Brain pericyte (primary cell): Measurements from ENCODE around the gene SLC25A47.
"Not testable (repeated sequence)": the region's sequence is repeated elsewhere in the genome, so short reads cannot be mapped to it uniquely, and the experiment has no call there.

Experiments
- DNase-seq: peaks from one replicate; pipeline ENCODE4 v3.0.0-alpha.2; 2012; ENCODE audit warnings: low read depth, low spot score

The SLC25A47 gene

GRCh38 chr14:100327128-100327527, 4.0 kb downstream of the SLC25A47 start:
- DNase-seq = no peak

GRCh38 chr14:100328495-100329163, 5.5 kb downstream of the SLC25A47 start:
- no peak for DNase-seq

DNA sequence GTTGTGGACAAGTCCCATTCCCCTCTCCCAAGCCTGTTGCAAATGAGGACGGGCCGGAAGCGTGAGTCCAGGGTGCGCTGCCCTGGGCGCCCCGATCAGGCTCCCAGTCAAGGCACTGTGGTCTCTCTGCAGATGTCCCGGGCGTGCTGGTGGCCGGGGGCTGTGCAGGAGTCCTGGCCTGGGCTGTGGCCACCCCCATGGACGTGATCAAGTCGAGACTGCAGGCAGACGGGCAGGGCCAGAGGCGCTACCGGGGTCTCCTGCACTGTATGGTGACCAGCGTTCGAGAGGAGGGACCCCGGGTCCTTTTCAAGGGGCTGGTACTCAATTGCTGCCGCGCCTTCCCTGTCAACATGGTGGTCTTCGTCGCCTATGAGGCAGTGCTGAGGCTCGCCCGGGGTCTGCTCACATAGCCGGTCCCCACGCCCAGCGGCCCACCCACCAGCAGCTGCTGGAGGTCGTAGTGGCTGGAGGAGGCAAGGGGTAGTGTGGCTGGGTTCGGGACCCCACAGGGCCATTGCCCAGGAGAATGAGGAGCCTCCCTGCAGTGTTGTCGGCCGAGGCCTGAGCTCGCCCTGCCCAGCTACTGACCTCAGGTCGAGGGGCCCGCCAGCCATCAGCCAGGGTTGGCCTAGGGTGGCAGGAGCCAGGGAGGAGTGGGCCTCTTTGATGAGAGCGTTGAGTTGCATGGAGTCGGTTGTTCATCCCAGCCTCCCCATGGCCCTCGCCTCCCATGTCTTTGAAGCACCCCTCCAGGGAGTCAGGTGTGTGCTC, 6.3 kb downstream of the SLC25A47 start:
- DNase-seq = no peak

DNA sequence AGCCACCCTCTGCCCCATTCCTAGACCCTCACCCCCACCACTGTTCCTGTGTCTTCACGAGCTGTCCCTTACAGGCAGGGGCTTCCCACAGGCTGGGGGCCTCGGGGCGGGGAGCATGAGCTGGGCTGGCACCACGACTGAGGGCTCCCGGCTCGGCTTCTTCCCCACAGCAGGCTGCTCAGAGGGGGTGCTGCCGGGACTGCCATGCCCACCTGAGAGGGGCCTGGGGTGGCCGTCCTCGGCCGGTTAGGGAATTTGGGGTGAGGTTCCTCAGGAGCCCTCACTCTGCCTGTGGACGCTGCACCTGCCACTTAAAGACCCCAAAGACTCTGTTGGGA, 6.8 kb downstream of the SLC25A47 start:
- DNase-seq = no peak

DNA sequence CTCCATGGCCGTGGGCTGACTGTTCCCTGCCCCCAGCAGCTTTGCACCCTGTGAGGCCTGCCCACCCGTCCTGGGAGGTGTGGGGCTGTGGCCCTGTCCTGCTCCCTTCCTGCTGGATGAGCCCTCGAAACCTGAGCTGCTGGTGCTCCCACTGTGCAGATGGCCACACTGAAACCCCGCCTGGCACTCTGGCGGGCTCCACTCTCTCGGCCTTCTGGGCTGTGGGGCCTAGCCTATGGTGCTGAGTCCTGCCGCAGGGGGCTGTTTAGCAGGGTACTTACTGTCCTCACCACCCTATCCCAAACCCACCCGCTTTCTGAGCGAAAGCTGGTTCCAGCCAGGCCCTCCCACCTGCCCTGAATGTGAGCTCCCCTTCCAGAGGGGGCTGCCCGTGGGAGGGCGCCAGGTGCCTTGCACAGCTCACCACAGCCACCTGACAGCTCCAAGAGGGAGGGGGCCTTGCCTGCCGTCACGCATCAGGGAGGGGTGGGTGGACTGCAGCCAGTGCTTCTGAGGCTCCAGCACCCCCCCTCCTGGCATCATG, 7.3 kb downstream of the SLC25A47 start:
- DNase-seq = no peak

DNA sequence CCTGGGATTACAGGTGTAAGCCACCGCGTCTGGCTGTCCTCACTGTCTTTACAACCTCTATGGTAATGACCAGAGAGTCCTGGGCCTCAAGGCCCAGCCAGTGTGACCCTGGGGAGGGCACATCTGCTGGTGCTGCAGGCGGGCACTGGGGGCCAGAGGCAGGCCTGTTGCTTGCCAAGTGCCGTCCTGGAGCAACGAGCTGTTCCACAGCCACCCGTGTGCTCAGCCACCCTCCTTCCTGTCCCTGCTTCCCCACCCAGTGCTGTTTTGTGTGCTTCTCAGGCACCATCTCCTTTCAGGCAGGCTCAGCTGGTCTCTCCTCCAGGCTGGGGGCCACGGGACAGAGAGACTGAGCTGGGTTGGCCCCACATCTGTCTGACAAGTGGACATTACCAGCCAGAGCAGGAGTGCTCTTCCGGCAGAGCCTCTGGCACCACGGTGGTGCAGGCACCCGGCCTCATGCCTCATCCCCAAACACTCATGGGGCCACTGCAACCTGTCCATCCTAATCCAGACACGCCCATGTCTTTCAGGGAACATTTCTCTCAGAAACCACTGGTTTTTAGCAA, 9.0 kb downstream of the SLC25A47 start:
- DNase-seq = no peak

DNA sequence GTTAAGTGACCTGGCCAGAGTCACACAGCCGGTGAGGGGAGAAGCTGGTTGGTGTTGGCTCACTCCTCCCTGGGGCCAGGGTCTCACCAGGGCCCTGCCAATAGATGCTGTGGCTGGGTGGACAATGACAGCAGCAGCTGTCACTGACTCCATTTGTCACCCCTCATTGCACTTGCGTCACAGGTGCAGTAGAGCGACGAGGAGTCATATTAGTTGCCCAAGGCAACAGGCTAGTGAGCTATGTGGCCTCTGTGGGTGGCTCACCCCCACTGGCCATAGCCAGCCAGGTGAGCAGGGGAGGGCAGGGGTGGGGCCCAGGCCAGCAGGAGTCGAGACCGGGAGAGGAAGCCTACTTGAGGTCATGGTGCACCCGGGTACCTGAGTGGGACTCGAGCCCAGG, 9.7 kb downstream of the SLC25A47 start:
- no peak for DNase-seq

GRCh38 chr14:100333311-100333710, 10.2 kb downstream of the SLC25A47 start:
- DNase-seq = no peak

DNA sequence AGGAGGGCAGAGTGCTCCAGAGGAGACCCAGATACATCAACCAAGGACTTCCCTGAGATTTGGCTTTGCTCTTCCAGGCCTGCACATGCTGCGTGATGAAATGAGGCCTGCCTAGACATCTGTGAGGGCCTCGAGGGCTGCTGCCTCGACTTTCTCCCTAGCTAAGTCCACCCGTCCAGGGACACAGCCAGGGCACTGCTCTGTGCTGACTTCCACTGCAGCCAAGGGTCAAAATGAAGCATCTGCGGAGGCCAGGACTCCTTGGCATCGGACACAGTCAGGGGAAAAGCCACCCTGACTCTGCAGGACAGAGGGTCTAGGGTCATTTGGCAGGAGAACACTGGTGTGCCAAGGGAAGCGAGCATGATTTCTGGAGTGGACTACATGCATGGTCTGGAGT, 10.7 kb downstream of the SLC25A47 start:
- DNase-seq = no peak

DNA sequence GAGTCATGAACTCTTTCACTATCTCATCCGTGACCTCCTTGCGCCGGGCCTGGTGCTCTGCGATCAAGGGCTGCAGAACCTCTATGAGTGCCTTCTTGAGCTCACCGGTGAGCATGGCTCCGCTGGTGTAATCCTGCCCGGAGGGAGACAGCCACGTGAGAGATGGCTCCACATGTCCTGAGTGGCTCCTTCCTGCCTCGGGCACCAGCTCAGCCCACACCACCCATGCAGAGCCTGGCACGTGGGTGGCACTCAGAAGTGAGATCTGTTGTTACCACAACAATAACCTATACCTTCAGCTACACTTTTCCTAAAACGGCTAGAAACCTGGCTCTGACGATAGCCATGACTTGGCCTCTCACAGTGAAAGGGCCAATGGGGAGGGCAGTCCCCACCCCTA, 11.8 kb downstream of the SLC25A47 start:
- no peak for DNase-seq

DNA sequence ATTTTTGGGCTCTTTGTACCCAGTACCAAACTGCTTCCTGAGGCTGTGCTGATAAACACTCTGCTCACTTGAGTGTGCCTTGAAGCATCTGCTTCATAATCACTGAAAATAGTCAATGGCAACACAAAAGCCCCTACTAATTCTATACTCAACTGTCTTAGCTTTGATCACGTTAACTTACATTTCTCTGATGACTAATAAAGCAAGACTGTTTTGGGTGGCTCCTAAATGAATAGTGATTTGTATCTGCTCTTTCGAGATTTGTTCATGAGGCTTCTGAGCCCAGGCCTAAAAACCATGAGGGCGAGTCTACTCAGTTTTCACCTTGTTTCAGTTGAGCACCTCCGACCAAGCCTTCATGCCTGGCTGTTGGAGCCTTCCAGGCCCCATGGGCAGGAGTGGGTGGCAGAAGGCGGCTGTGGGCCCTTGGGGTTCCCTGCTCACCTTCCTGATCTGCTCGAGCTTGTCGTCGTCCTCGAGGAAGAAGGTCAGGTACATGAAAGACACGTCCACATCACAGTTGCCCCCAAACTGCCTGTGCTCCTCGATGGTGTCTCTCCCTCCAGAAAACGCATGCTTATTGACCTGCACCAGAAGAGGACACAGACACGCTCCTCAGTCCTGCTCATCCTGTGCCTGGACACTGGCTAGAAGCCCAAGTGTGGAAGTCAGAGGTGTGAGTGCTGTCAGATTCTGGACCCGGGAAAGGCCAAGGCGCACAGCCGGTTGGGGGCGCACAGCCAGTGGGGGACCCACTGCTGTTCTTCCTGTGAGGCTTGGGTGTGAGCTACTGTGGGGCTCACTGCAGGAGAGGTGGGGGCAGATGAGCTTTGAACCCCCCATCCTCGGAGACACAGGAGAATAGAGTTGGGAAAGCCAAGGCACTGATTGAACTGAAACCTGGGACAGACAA, 13.7 kb downstream of the SLC25A47 start:
- DNase-seq = no peak

DNA sequence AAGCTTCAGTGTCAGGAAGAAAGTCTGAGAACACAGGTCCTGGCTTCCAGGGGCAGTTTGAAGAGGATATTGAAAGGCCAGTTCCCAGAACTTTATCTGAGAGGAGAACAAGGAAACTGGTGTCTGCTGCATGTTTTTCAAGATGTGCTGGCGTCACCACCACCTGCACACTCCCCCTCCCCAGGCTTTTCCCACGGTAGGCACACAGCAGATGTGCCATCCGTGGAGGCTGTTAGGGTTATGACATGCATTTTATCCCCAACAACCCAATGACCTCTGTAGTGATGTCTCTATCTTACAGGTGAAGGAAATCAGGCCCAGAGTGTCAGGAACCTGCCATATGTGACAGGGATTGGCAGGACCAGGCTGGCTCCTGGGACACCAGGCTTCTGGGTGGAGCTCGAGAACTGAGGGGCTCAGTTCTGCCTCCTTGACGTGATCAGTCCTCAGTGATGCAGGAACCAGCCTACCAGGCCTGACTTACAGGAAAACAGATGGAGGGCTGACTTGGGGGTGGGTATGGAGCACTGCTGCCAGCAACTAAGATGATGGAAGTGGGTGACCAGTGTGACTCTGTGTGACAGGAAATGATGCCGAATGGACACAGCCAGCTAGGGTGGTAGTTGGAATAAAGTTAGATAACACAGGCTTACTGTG, 16.8 kb downstream of the SLC25A47 start:
- no peak for DNase-seq

DNA sequence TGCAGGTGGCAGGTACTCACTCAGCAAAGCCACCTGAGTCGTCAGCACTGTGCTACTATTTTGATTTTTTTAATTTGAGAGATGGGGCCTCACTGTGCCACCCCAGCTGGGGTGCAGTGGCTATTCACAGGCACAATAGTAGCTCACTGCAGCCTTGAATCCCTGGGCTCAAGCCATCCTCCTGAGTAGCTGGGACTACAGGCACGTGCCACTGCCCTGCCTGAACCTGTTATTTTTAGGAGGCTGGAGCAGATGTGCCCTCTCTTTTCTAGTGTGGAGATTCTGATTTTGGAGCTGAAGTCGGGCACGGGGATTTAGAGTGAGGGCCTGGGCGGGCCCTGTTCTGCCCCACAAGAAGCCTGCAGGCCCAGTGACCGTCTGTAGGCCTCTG, 17.3 kb downstream of the SLC25A47 start:
- DNase-seq = no peak

- DNase-seq = peak; percentile 27
Observed at GRCh38 chr14:100341301-100342031, 18.3 kb downstream of the SLC25A47 start.

DNA sequence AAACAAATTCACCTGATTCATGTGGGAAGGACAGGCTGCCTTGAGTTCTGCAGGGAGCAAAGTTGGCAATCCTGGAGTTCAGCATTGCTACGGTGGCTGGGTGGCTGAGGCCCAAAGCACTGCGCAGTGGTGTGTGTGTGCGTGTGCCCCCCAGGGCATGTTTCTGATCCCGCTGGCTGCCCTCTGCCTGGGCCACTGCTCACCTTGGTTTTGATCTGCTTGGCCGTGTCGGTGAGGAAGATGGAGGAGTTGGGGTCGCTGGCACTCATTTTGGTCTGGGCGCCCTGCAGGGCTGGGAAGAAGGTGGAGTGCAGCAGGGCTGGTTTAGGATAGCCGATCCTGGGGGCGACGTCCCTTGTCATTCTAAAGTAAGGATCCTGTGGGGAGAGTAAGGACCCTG, 19.1 kb downstream of the SLC25A47 start:
- DNase-seq = no peak

- not testable (repeated sequence) for DNase-seq
Observed at GRCh38 chr14:100342826-100343225, 19.7 kb downstream of the SLC25A47 start.

GRCh38 chr14:100344657-100345056, 21.5 kb downstream of the SLC25A47 start:
- DNase-seq = not testable (repeated sequence)

GRCh38 chr14:100345711-100346110, 22.6 kb downstream of the SLC25A47 start:
- DNase-seq = no peak

DNA sequence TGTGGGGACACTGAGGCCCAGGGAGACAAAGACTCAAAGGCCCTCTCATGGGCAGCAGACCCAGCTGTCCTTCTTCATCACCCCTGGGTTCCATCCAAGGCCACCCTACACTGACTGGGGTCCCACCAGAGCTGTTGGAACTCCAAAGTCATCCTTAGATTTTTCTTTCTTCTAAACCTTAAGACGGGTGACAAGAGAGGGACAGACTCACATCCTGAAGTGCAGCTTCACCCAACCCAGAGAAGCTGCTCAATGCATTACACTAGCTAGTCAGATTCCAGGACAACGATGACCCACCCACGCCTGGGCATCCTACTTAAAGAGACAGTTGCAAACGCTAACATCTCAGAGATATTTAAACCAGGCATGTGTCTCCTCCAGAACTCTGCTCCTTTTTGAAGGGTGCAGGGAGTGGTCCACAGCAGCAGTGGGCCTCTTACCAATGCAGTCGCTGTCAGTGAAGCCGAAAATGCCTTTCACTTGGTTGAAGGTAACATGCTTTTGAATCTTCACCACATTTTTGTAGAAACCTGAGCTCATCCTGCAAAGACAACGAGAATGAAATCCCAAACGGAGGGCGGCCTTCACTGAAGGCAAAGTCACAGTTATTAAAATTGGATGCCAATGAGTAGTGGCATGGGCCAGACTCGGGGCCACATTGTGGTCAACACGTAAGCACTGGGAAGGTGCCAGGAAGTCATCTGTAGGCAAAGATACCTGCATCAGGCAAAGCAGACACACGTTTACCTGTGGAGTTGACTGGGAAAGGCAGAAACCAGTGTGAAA, 23.4 kb downstream of the SLC25A47 start:
- no peak for DNase-seq

GRCh38 chr14:100348253-100348729, 25.2 kb downstream of the SLC25A47 start:
- DNase-seq = no peak
